CD4-positive, alpha-beta T cell treated with Interleukin-21 for 1 hour (primary cell): Measurements from ENCODE around the gene GGTLC2.
"Not testable (repeated sequence)": the region's sequence is repeated elsewhere in the genome, so short reads cannot be mapped to it uniquely, and the experiment has no call there.

Experiments used
- DNase-seq: peaks from one replicate; pipeline ENCODE4 v3.0.0-alpha.2; 2020

The GGTLC2 gene

DNA sequence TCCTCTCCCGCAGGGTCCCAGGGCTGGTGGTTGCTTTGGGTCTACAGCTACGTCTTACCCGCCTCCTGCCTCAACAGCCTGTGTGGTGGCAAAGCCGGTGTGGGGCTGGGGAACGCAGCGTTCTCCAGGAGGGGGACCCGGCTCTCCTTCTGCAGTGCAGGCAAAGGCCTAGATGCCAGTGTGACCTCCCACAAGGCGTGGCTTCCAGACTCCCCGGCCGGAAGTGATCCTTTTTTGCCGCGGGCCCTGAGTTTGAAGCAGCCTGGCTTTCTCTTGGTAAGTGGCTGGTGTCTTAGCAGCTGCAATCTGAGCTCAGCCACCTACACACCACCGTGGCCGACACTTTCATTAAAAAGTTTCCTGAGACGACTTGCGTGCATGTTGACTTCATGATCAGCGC lies 6.1 kb upstream of the GGTLC2 start:
- DNase-seq = not testable (repeated sequence)

GRCh38 chr22:22642255-22642654 lies 2.2 kb upstream of the GGTLC2 start:
- DNase-seq = not testable (repeated sequence)

GRCh38 chr22:22645969-22646368 lies 1.6 kb downstream of the GGTLC2 start:
- not testable (repeated sequence) for DNase-seq

DNA sequence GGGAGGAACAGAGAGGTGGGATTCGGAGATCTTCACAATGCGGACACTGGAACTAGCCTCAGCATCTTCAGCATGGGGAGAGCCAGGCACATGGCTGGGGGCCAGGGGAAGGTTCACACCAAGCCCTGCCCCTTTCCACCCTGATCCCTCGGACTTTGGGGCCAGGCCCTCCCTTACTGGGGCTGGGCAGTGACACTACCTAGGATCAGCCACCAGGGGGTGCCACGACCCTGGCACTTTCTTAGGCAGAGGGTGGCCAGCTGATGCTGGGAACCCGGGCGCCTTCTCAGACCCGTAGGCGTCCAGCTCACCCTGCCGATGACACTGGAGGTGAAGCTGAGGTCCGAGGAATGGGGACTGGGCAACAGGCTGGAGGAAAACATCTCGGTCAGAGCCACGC lies 3.5 kb downstream of the GGTLC2 start:
- peak; percentile 1 for DNase-seq

DNA sequence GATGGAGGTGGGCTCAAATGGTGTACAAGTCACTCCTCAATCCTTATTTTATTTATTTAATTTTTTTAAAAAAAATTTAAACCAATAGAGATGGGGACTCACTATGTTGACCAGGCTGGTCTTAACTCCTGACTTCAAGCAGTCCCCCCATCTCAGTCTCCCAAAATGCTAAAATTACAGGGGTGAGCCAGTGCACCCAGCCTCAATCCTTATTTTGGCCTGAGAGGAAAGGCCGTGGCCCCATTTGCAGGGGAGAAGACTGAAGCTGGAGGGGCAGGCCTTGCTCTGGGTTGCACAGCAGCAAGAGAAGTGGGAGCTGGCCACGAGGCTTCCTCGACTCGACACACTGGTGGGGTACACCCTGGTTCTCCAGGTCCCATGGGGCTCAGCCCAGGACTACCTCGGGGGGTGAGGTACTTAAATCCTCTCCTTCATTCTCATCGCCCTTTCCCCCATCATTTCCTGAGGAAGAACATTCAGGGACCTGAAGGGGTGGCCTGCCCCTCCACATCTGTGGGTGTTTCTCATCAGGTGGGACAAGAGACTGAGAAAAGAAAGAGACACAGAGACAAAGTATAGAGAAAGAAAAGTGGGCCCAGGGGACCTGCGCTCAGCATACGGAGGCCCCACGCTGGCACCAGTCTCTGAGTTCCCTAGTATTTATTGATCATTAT lies 4.6 kb downstream of the GGTLC2 start:
- DNase-seq = not testable (repeated sequence)

DNA sequence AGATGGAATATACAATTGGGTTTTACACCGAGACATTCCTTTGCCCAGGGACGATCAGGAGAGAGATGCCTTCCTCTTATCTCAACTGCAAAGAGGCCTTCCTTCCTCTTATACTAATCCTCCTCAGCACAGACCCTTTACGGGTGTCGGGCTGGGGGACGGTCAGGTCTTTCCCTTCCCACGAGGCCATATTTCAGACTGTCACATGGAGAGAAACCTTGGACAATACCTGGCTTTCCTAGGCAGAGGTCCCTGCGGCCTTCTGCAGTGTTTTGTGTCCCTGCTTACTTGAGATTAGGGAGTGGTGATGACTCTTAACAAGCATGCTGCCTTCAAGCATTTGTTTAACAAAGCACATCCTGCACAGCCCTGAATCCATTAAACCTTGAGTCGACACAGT lies 5.3 kb downstream of the GGTLC2 start:
- DNase-seq = not testable (repeated sequence)

- DNase-seq = not testable (repeated sequence)
Measured at GRCh38 chr22:22650398-22650797, 6.0 kb downstream of the GGTLC2 start.

- not testable (repeated sequence) for DNase-seq
Measured at GRCh38 chr22:22650803-22651515, 6.5 kb downstream of the GGTLC2 start.

DNA sequence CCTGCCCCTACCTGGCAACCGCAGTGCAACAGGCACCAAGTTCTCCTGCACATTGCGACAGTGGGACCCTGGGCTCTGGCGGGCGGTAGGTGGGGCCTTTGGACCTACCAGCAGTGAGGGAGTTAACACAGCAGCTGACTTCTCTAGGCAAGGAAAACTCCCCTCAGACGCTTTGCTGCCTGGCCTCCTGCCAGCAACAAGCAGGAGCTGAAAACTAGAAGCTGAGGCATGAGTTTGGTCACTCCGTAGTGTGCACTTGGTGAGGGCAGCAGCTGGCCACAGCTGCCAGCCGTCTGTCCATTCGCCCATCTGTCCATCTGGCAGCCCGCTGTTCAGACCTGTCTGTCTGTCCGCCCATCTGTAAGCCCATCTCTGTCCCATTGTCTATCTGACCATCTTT lies 7.2 kb downstream of the GGTLC2 start:
- not testable (repeated sequence) for DNase-seq

- not testable (repeated sequence) for DNase-seq
Measured at GRCh38 chr22:22652102-22652501, 7.7 kb downstream of the GGTLC2 start.

DNA sequence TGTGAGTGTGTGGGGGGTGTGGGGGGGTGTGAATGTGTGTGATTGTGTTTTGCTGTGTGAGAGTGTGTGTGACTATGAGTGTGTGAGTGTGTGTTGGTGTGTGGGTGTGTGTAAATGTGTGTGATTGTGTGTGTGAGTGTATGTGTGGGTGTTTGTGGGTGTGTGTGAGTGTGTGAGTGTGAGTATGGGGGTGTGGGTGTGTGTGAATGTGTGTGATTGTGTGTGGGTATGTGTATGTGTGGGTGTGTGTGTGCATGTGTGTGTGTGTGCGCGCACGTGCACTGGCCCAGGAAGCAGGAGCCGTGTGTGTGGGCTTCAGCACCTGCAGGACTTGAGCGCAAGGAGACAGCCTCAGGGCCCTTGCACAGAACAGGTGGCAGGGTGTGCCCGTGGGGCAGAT lies 8.2 kb downstream of the GGTLC2 start:
- DNase-seq = not testable (repeated sequence)

DNA sequence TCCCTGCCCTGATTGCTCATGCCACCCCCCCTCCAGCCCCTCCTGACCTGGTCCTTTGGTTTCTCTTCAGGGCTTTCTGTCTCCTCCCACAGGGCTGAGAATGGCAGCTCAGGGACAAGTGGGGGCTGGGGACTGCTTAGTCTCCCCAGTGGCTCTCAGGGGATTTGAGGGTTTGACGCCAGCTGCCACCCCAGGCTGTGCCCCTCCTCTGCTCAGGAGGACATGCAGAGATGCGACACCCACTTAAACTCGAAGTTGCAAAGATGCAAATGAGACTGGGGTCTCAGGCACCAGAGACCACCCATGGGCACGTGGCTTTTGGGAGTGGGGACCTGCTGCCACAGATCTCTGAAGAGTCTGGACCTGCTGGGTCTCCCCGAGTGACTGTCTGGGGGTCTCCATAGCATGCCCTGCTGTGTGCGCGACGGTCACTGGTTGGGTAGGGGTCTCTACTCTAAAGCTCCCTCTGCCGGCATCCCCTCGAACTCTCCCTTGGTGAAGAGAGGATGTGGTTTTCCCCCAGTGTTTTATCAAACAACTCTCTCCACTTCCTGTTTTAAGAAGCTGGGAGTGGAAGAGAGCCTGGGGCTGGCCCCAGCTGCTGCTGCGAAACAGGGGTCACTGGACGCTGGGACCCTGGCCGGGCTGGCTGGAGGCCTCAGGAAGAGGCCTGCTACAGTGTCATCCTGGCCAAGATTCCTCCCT lies 9.4 kb downstream of the GGTLC2 start:
- not testable (repeated sequence) for DNase-seq

- no peak for DNase-seq
Measured at GRCh38 chr22:22655452-22656290, 11.3 kb downstream of the GGTLC2 start.

DNA sequence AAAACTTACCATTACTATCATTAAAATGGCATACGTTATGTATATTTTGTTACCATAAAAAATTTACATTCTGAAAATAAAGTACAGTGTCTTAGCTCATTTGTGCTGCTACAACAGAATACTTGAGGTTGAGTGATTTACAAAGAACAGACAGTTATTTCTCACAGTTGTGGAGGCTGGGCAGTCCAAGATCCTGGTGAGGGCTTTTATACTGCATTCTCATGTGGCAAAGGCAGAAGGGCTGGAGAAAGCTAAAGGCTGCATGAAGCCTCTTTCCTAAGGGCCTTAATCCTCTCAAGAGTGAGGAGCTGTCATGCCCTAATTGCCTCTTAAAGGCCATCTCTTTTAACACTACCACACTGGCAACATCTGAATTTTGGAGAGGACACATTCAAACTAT lies 13.3 kb downstream of the GGTLC2 start:
- DNase-seq = no peak

- no peak for DNase-seq
Measured at GRCh38 chr22:22661275-22661674, 16.9 kb downstream of the GGTLC2 start.

DNA sequence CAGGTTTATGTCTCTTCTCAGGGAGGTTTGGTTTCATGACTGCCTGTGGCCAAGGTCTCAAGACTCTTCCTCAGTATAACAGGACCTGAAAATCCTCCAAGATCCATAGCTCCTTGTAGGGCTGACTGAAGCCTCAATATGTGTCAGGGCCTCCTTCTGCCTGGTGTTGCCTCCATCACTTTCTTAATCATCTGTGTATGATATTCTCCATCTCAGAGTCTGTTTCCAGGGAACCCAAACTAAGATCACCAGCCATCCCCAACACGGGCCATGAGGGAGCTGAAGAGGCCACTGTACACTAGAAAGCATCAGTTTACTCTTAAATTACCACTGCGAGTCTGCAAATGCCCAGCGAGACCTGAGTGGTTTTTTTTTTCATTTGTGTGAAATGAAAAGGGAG lies 17.7 kb downstream of the GGTLC2 start:
- no peak for DNase-seq

- DNase-seq = no peak
Measured at GRCh38 chr22:22663861-22664800, 19.7 kb downstream of the GGTLC2 start.

DNA sequence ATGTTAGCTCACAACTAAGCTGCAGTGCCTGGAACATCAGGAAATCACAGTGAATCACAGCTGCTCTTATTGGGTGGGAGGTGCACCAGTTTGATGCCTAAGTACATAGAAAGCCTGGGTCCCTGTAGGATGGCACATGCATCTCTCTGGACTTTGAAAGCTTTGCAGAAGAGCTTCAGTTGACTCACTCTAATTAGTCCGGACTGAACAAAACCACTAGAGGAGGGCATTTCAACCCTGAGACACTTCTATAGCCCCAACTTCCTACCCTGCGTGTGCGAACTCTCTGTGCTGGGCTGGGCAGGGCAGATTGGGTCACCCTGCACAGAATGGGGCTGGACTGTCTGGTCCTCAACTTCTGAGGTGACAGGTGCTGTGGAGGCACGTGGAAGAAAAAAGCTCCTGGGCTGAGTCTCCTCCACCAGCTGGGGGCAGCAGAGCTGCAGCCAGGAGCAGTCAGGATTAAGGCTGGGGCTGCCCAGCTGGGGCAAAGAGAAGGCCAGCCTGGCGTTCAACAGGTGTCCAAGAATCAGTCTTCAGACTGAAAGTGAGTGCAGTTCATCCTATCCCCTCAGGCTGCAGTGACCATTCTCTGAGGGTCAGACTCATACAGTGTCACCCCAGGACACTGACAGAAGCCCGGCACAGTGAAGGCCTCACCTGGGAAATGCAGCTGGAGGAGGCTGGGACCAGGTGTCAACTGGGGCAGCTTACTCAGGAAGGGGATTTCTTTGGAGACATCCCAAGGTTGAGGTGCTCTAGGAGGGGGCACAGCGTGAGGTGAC lies 22.1 kb downstream of the GGTLC2 start:
- peak; percentile 12 for DNase-seq

DNA sequence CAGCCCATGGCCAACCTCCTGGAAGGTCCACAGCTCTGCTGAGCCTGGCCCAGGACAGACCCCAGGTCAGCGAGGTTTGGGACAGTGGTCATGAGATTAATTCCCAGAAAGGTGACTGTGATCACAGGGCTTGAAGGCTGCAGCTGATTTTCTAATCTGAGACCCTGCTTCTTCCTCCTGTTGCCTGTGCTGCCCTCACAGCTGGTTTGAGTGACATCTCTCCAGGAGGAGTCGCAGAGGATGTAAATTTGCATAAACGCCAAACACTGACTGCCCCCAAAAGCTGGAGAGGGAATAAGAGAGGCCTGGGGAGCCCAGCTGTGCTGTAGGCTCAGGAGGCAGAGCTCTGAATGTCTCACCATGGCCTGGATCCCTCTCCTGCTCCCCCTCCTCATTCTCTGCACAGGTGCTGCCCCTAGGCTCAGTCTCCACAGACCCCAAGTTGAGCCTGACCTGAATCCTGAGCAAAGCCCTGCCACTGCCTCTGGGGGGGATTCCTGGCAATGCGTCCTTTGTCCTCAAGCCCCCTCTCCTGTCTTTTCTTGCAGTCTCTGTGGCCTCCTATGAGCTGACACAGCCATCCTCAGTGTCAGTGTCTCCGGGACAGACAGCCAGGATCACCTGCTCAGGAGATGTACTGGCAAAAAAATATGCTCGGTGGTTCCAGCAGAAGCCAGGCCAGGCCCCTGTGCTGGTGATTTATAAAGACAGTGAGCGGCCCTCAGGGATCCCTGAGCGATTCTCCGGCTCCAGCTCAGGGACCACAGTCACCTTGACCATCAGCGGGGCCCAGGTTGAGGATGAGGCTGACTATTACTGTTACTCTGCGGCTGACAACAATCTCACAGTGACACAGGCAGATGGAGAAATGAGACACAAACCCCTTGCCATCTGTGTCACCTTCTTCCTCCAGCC lies 23.8 kb downstream of the GGTLC2 start:
- DNase-seq = no peak

DNA sequence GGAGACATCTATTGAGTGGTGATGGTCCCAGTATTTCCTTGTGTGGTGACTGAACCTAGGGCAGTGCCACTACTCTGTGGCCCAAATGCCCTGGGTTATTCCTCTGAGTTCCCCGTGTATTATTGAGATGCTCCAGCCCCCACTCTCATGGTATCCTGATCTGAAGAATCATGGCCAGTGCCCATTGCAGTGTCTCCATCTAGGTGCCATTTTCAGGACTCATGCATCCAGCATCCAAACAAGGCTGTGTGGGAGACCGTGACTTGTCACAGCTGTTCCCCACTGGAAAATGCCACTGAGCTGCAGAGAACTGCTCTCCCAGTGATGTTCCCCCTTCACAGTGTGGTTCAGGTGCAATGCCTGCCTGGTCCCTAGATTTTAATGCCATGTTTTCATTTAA lies 24.7 kb downstream of the GGTLC2 start:
- no peak for DNase-seq
